Activated CD4-positive, alpha-beta memory T cell treated with anti-CD3 and anti-CD28 coated beads for 36 hours (primary cell): Measurements from ENCODE around the gene MTG2. TPM values are rescaled to one million over a fixed set of nuclear protein-coding genes. Genes with fewer than 3 reads are reported as not detected.

Experiments
- CTCF ChIA-PET: fragments of 350-600 bp; sonication (Branson Sonifier 250); formaldehyde crosslinking; loops from one replicate; lab custom pipeline; 2021; ENCODE audit warnings: antibody characterized with exemption, inconsistent platforms; lab: Charles Lee
- POLR2A ChIA-PET: fragments of 350-600 bp; sonication (Branson Sonifier 250); formaldehyde crosslinking; loops from one replicate; lab custom pipeline; 2021; ENCODE audit warnings: antibody characterized with exemption; lab: Charles Lee
- DNase-seq: peaks from one replicate; pipeline ENCODE4 v3.0.0-alpha.2; 2020
- H3K27ac Mint-ChIP-seq: one replicate; pipeline ENCODE4 v1.8.0; 2021; ENCODE audit warnings: mixed read lengths
- H3K27me3 Mint-ChIP-seq: one replicate; pipeline ENCODE4 v1.8.0; 2021; ENCODE audit warnings: mixed read lengths
- H3K36me3 Mint-ChIP-seq: one replicate; pipeline ENCODE4 v1.8.0; 2021; ENCODE audit warnings: mixed read lengths
- H3K4me1 Mint-ChIP-seq: one replicate; pipeline ENCODE4 v1.8.0; 2021; ENCODE audit warnings: low read depth, mixed read lengths
- H3K4me3 Mint-ChIP-seq: one replicate; pipeline ENCODE4 v1.8.0; 2021; ENCODE audit warnings: mild to moderate bottlenecking, mixed read lengths
- H3K9me3 Mint-ChIP-seq: one replicate; pipeline ENCODE4 v1.8.0; 2021; ENCODE audit warnings: mixed read lengths
- intact Hi-C: fragments of 100-400 bp; cut with micrococcal nuclease; formaldehyde crosslinking; loops from one replicate; pipeline ENCODE4 v1.15.1; 2023
- total RNA-seq, 2 experiments: library from RNA; stranded (reverse); gene quantifications; one replicate each; pipeline ENCODE4 v1.2.3, GENCODE V29; 2021

Gene MTG2
- total RNA-seq, 2 experiments from 2014 or later, result 31.4 to 32.5 TPM

DNA sequence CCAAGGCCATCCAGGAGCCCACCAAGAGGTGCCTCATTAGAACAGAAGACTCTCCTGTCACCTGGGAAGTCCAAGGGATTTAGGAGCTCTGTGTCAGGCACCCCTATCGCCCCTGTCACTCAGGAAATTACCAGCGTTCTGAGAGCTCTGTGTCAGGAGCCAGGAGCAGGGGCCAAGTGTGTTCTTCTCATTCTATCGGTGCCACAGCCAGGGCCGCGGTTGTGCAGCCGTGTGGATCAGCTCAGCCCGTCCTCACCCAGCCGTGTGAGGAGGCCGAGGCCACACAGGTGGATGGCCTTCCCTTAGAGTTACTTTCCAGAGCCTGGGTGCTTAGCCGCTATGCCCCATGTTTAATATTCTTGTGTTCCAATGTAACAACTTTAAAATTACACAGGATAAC lies 9.8 kb downstream of the MTG2 start:
- POLR2A ChIA-PET, result no interaction called here
- DNase-seq, result no peak
- intact Hi-C loops, result no loop called here
- Mint-ChIP-seq H3K27me3 (no peaks in the 10 kb centered on the region), H3K4me1 (peaks cover 2% of the 10 kb centered on the region), H3K27ac (no peak overlapping the region), H3K36me3 (peaks cover 10% of the 10 kb centered on the region), H3K4me3 (no peak overlapping the region), H3K9me3 (no peaks in the 10 kb centered on the region)
- CTCF ChIA-PET, result no interaction called here

DNA sequence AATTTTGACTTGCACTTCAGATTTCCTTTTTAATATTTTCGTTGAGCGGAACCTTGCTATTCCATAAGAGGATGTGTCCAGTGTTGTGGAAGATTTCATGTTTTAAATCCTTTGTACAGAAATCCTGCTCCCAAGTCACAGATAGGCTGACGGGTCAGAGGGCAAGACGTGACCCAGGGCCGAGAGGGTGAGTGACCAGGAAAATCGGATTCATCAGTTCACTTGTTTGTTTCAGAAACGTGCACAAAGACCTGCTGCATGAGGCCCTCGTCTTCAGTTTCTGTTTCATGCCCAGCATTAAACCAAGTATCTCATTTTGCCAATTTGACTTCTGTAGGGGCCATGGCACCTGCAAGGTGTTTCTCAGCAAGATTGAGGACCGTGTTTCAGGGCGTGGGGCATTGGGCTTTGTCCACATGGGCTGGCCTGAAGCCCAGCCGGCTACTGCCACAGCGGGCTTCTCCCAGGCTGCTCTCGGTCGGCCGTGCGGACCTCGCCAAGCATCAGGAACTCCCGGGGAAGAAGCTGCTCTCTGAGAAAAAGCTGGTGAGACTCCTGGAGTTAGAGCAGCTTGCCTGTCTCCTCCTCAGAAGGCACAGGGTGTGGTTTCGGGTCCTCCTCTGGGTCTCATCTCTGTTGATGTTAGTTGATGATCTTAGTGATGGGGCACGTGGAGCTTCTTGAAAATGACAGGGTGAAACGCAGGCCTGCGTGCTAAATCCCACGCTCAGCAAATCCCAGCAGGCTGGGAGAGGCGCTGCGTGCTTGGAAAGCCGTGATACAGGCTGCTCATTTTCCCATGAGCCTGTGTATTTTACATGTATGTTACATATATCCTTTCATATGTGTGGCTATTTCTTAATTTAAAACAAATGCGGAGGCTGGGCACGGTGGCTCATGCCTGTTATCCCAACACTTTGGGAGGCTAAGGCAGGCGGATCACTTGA lies 10.5 kb downstream of the MTG2 start:
- intact Hi-C loops, result no loop called here
- Mint-ChIP-seq H3K4me3 (no peak overlapping the region), H3K27ac (no peak overlapping the region), H3K27me3 (no peaks in the 10 kb centered on the region), H3K9me3 (no peaks in the 10 kb centered on the region), H3K36me3 (peaks cover 10% of the 10 kb centered on the region), H3K4me1 (no peaks in the 10 kb centered on the region)
- DNase-seq, result no peak
- CTCF ChIA-PET, result no interaction called here
- POLR2A ChIA-PET, result no interaction called here

DNA sequence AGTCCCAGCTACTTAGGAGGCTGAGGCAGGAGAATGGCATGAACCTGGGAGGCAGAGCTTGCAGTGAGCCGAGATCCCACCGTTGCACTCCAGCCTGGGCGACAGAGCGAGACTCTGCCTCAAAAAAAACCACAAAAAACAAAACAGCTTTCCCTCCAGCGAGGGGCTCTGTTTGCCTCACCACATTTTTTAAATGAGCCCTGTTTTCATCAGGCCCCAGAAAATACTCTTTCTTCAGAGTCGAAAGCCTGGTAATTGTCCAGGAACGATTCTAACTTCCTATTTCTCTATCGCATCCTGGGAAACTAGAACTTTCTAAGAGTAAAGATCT lies 12.2 kb downstream of the MTG2 start:
- no peak overlapping the region for H3K27ac Mint-ChIP-seq
- H3K4me3 Mint-ChIP-seq, result no peak overlapping the region
- intact Hi-C loops, result no loop called here
- no peaks in the 10 kb centered on the region for H3K27me3 Mint-ChIP-seq
- peaks cover 20% of the 10 kb centered on the region for H3K36me3 Mint-ChIP-seq
- POLR2A ChIA-PET, result no interaction called here
- DNase-seq, result no peak
- no peaks in the 10 kb centered on the region for H3K9me3 Mint-ChIP-seq
- H3K4me1 Mint-ChIP-seq, result no peaks in the 10 kb centered on the region
- CTCF ChIA-PET, result interaction anchor here (0.6 kb wide), 2 partner anchors 53 to 178 kb away, joined by 3 read pairs; no protein-coding TSS in a partner anchor

DNA sequence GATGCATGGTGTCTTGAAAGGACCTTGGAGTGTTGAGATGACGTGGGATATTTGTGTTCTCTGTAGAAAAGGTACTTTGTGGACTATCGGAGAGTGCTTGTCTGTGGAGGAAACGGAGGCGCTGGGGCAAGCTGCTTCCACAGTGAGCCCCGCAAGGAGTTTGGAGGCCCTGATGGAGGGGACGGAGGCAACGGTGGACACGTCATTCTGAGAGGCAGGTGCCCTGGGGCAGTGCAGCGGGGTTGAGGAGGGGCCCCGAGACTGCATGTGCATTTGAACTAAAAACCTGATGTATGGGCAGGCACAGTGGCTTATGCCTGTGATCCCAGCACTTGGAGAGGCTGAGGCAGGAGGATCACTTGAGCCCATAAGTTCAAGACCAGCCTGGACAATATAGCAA lies 12.9 kb downstream of the MTG2 start:
- Mint-ChIP-seq H3K27me3 (no peaks in the 10 kb centered on the region), H3K27ac (no peak overlapping the region), H3K4me3 (no peak overlapping the region), H3K4me1 (no peaks in the 10 kb centered on the region), H3K9me3 (no peaks in the 10 kb centered on the region), H3K36me3 (peaks cover 25% of the 10 kb centered on the region)
- intact Hi-C loops, result no loop called here
- ChIA-PET POLR2A (no interaction called here), CTCF (interaction anchor here (0.6 kb wide), 1 partner anchor 54 kb away, joined by 3 read pairs; no protein-coding TSS in a partner anchor)
- DNase-seq, result no peak

GRCh38 chr20:62196286-62196685 lies 13.5 kb downstream of the MTG2 start:
- Mint-ChIP-seq H3K27ac (no peak overlapping the region), H3K36me3 (peaks cover 25% of the 10 kb centered on the region), H3K4me1 (no peaks in the 10 kb centered on the region), H3K4me3 (no peak overlapping the region), H3K27me3 (no peaks in the 10 kb centered on the region), H3K9me3 (no peaks in the 10 kb centered on the region)
- intact Hi-C loops, result no loop called here
- DNase-seq, result no peak
- ChIA-PET CTCF (interaction anchor here (1.0 kb wide), 1 partner anchor 8 kb away, joined by 3 read pairs; no protein-coding TSS in a partner anchor), POLR2A (no interaction called here)

- intact Hi-C loops, result no loop called here
- Mint-ChIP-seq H3K27me3 (no peaks in the 10 kb centered on the region), H3K36me3 (peaks cover 31% of the 10 kb centered on the region), H3K27ac (no peak overlapping the region), H3K9me3 (no peaks in the 10 kb centered on the region), H3K4me3 (no peak overlapping the region), H3K4me1 (no peaks in the 10 kb centered on the region)
- DNase-seq, result no peak
- ChIA-PET POLR2A (interaction anchor here (0.5 kb wide), 1 partner anchor 9 kb away, joined by 3 read pairs; no protein-coding TSS in a partner anchor), CTCF (interaction anchor here (1.0 kb wide), 1 partner anchor 9 kb away, joined by 3 read pairs; no protein-coding TSS in a partner anchor)
These were observed 14.5 kb downstream of the MTG2 start for GRCh38 chr20:62197311-62197710.

DNA sequence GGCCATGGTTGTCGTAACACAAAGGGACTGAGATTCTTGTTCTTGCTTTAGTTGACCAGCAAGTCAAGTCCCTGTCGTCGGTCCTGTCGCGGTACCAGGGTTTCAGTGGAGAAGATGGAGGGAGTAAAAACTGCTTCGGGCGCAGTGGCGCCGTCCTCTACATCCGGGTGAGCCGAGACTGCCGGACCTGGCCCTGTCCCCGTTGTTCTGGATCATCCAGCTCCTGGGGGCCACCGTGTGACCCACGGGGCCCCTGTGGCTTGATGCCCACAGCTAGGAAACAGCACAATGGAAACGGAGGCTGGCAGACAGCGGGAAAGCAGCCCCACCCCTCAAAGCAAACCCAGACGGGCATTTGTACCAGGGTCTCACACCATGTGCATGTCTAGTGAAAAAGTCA lies 15.0 kb downstream of the MTG2 start:
- no peaks in the 10 kb centered on the region for H3K4me1 Mint-ChIP-seq
- no peaks in the 10 kb centered on the region for H3K27me3 Mint-ChIP-seq
- H3K27ac Mint-ChIP-seq, result no peak overlapping the region
- intact Hi-C loops, result no loop called here
- no peak overlapping the region for H3K4me3 Mint-ChIP-seq
- H3K9me3 Mint-ChIP-seq, result no peaks in the 10 kb centered on the region
- peaks cover 31% of the 10 kb centered on the region for H3K36me3 Mint-ChIP-seq
- DNase-seq, result no peak
- ChIA-PET POLR2A (interaction anchor here (0.5 kb wide), 1 partner anchor 10 kb away, joined by 3 read pairs; no protein-coding TSS in a partner anchor), CTCF (no interaction called here)

GRCh38 chr20:62198496-62198895 lies 15.7 kb downstream of the MTG2 start:
- no peak for DNase-seq
- Mint-ChIP-seq H3K4me1 (no peaks in the 10 kb centered on the region), H3K27ac (no peak overlapping the region), H3K4me3 (no peak overlapping the region), H3K9me3 (no peaks in the 10 kb centered on the region), H3K27me3 (no peaks in the 10 kb centered on the region), H3K36me3 (peaks cover 34% of the 10 kb centered on the region)
- POLR2A ChIA-PET, result interaction anchor here (0.6 kb wide), 1 partner anchor 54 kb away, joined by 3 read pairs; no protein-coding TSS in a partner anchor
- intact Hi-C loops, result no loop called here
- CTCF ChIA-PET, result no interaction called here

GRCh38 chr20:62198931-62199330 lies 16.1 kb downstream of the MTG2 start:
- H3K27ac Mint-ChIP-seq, result no peak overlapping the region
- intact Hi-C loops, result no loop called here
- no peaks in the 10 kb centered on the region for H3K9me3 Mint-ChIP-seq
- DNase-seq, result no peak
- no peak overlapping the region for H3K4me3 Mint-ChIP-seq
- no peaks in the 10 kb centered on the region for H3K4me1 Mint-ChIP-seq
- peaks cover 36% of the 10 kb centered on the region for H3K36me3 Mint-ChIP-seq
- ChIA-PET CTCF (no interaction called here), POLR2A (interaction anchor here (0.6 kb wide), 1 partner anchor 55 kb away, joined by 3 read pairs; no protein-coding TSS in a partner anchor)
- H3K27me3 Mint-ChIP-seq, result no peaks in the 10 kb centered on the region

DNA sequence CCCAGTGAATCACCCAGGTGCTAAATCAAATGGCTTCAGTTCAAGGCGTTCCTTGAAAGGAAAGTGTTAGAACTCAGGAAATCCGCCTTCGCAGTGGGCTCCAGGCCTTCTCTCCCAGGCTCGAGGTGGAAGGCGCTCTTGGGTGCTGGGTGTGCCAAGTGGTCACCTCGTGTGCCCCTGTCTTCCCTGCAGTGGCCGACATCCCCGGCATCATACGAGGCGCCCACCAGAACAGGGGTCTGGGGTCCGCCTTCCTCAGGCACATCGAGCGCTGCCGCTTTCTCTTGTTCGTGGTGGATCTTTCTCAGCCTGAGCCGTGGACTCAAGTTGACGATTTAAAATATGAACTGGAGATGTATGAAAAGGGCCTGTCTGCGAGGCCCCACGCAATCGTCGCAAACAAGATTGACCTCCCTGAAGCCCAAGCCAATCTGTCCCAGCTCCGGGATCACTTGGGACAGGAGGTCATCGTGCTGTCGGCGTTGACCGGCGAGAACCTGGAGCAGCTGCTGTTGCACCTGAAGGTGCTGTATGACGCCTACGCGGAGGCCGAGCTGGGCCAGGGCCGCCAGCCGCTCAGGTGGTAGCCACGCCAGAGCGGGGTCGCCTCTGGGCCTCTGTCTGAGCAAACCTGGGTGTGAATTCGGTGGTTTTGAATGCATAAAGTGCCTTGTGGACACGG lies 17.8 kb downstream of the MTG2 start:
- Mint-ChIP-seq H3K27ac (no peak overlapping the region), H3K27me3 (no peaks in the 10 kb centered on the region), H3K4me3 (no peak overlapping the region), H3K36me3 (peaks cover 33% of the 10 kb centered on the region), H3K9me3 (no peaks in the 10 kb centered on the region), H3K4me1 (no peaks in the 10 kb centered on the region)
- intact Hi-C loops, result no loop called here
- ChIA-PET CTCF (no interaction called here), POLR2A (no interaction called here)
- DNase-seq, result no peak

DNA sequence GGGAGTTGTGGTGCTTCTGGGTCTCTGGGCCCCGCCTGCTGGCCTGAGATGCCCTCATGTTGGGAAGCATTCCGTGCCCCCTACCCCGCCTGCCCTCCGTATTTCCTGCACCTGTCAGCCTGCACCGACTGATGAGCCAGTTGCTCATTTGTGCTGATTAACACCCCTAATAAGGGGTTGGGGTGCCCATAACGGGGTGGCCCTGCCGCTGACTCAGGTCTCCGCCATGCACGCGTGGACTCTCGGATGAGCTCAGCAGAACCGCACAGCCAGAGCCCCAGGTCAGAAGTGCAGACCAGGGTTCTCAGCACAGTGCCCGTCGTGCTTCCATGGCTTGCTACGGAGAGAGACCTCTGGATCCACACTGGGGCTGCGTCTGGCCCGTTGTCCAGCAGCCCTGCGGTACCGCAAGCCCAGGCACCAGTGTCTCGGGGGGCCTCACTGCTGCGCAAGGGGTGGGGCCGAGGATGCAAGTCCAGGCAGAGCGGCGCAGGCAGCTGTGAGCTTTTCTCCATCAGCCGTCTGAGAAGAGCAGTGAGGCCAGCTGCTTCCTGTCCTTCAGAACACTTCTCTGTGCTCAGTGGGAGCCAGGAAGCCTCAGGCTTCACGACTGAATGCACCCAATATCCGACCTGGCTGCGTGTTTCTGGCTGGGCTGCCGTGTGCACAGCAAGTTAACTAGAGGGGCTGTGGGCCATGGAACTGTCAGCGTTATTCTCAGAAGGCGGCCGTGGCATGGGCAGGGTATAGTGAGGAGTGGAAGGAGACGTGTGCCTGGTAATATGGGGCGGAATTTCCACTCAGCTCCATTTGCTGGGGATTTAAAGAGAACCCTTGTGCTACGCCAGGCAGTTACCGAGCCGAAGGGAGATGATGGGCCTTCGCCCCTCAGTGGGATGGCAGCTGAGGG lies 18.6 kb downstream of the MTG2 start:
- Mint-ChIP-seq H3K9me3 (no peaks in the 10 kb centered on the region), H3K4me3 (no peak overlapping the region), H3K36me3 (peaks cover 32% of the 10 kb centered on the region), H3K4me1 (no peaks in the 10 kb centered on the region), H3K27me3 (no peaks in the 10 kb centered on the region), H3K27ac (no peak overlapping the region)
- intact Hi-C loops, result no loop called here
- no peak for DNase-seq
- ChIA-PET CTCF (no interaction called here), POLR2A (no interaction called here)

DNA sequence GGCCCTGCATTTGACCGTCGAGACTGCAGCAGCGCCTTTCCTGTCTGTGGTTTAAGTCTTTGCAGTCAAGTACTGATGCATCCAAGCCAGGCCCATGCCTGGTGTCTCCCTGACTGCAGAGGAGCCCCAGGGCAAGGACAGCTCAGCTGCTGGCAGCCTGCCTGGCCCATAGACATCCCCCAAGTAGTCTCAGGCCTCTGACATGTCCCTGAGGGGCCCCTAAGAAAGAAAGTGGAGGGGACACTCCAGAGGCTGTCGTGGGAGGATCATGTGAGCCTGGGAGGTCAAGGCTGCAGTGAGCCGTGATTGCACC lies 19.2 kb downstream of the MTG2 start:
- no peaks in the 10 kb centered on the region for H3K27me3 Mint-ChIP-seq
- H3K36me3 Mint-ChIP-seq, result peaks cover 32% of the 10 kb centered on the region
- no peaks in the 10 kb centered on the region for H3K4me1 Mint-ChIP-seq
- intact Hi-C loops, result no loop called here
- no peak for DNase-seq
- POLR2A ChIA-PET, result no interaction called here
- CTCF ChIA-PET, result no interaction called here
- H3K4me3 Mint-ChIP-seq, result no peak overlapping the region
- no peaks in the 10 kb centered on the region for H3K9me3 Mint-ChIP-seq
- H3K27ac Mint-ChIP-seq, result no peak overlapping the region
